A549 (cell line): ENCODE measurements around the gene MYH15.

Experiments used
- HDAC2 ChIP-seq: fragments of 200-600 bp; sonication (generic); IDR thresholded peaks from 2 replicates; pipeline ENCODE4 v1.6.1; 2016
- JUN ChIP-seq, 2 experiments: fragments of >200 bp; sonication (Bioruptor Twin); formaldehyde crosslinking; IDR thresholded peaks; 2 replicates in 1 of 2; 3 replicates in 1 of 2; pipeline ENCODE4 v1.6.1; 2016 to 2017
- MAZ ChIP-seq: fragments of 150-350 bp; IDR thresholded peaks from 2 replicates; pipeline ENCODE4 v1.6.1; 2014; ENCODE audit warnings: antibody characterized with exemption, low read depth, low read length, borderline replicate concordance
- POLR2AphosphoS2 ChIP-seq: conservative IDR thresholded peaks from 2 replicates; pipeline ENCODE4 v1.6.1; 2012; ENCODE audit warnings: low read length, improper control_type of control experiment, inconsistent platforms
- RAD21 ChIP-seq, 2 experiments: fragments of >200 bp in 1 of 2; sonication (Bioruptor Twin) in 1 of 2; formaldehyde crosslinking in 1 of 2; IDR thresholded peaks in 1 of 2; conservative IDR thresholded peaks in 1 of 2; 2 replicates in 1 of 2; 3 replicates in 1 of 2; pipeline ENCODE4 v1.6.1; 2012 to 2018; ENCODE audit warnings: inconsistent platforms in 1 of 2
- RFX5 ChIP-seq: fragments of 450-650 bp; IDR thresholded peaks from 2 replicates; pipeline ENCODE4 v1.7.1; 2014; ENCODE audit warnings: antibody characterized with exemption, mild to moderate bottlenecking, moderate library complexity
- SMC3 ChIP-seq: fragments of >200 bp; sonication (Bioruptor Twin); formaldehyde crosslinking; IDR thresholded peaks from 3 replicates; pipeline ENCODE4 v1.6.1; 2018; ENCODE audit warnings: inconsistent platforms
- TFCP2L1 ChIP-seq: fragments of 250-450 bp; sonication (Bioruptor Pico); IDR thresholded peaks from 2 replicates; pipeline ENCODE4 v1.5.0; 2021; ENCODE audit warnings: mild to moderate bottlenecking
- TF ChIP-seq, protein P1 (sequence below): fragments of >200 bp; sonication (Bioruptor Twin); formaldehyde crosslinking; IDR thresholded peaks from 3 replicates; pipeline ENCODE4 v1.5.1; 2016
- TF ChIP-seq, protein P2 (sequence below): fragments of 200-600 bp; sonication (generic); IDR thresholded peaks from 2 replicates; pipeline ENCODE4 v1.6.1; 2016; ENCODE audit warnings: antibody characterized with exemption, mild to moderate bottlenecking, moderate library complexity

DNA sequence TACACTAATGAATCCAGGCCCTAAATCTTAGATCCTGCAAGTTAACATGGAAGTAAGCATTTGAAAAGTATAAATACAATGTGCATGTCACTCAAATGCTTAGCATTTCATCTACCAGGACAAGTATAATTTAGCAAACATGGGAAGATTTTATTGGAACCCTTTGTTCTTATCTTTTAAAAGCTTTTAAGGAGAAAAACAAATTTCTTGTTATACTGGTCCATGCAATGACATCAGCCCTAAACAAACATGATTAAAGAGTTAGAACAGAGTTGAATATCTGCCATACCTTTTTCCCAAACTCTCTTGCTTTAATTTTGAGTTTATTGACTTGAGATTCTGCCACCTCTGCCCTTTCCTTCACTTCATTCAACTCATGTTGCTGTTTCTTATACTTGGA is 127.1 kb downstream of the MYH15 start:
- TF ChIP-seq, protein P1, sequence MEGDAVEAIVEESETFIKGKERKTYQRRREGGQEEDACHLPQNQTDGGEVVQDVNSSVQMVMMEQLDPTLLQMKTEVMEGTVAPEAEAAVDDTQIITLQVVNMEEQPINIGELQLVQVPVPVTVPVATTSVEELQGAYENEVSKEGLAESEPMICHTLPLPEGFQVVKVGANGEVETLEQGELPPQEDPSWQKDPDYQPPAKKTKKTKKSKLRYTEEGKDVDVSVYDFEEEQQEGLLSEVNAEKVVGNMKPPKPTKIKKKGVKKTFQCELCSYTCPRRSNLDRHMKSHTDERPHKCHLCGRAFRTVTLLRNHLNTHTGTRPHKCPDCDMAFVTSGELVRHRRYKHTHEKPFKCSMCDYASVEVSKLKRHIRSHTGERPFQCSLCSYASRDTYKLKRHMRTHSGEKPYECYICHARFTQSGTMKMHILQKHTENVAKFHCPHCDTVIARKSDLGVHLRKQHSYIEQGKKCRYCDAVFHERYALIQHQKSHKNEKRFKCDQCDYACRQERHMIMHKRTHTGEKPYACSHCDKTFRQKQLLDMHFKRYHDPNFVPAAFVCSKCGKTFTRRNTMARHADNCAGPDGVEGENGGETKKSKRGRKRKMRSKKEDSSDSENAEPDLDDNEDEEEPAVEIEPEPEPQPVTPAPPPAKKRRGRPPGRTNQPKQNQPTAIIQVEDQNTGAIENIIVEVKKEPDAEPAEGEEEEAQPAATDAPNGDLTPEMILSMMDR, result no peak
- TF ChIP-seq RAD21 (conservative IDR thresholded peaks at IDR 0.05 in 1 of 2, IDR thresholded peaks at IDR 0.05 in 1 of 2) (no peak), JUN (IDR thresholded peaks at IDR 0.05) (no peak), POLR2AphosphoS2 (no peak), HDAC2 (no peak), RFX5 (no peak), SMC3 (no peak), TFCP2L1 (no peak), MAZ (no peak)
- TF ChIP-seq, protein P2, sequence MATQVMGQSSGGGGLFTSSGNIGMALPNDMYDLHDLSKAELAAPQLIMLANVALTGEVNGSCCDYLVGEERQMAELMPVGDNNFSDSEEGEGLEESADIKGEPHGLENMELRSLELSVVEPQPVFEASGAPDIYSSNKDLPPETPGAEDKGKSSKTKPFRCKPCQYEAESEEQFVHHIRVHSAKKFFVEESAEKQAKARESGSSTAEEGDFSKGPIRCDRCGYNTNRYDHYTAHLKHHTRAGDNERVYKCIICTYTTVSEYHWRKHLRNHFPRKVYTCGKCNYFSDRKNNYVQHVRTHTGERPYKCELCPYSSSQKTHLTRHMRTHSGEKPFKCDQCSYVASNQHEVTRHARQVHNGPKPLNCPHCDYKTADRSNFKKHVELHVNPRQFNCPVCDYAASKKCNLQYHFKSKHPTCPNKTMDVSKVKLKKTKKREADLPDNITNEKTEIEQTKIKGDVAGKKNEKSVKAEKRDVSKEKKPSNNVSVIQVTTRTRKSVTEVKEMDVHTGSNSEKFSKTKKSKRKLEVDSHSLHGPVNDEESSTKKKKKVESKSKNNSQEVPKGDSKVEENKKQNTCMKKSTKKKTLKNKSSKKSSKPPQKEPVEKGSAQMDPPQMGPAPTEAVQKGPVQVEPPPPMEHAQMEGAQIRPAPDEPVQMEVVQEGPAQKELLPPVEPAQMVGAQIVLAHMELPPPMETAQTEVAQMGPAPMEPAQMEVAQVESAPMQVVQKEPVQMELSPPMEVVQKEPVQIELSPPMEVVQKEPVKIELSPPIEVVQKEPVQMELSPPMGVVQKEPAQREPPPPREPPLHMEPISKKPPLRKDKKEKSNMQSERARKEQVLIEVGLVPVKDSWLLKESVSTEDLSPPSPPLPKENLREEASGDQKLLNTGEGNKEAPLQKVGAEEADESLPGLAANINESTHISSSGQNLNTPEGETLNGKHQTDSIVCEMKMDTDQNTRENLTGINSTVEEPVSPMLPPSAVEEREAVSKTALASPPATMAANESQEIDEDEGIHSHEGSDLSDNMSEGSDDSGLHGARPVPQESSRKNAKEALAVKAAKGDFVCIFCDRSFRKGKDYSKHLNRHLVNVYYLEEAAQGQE, result no peak
